SK-N-SH treated with all-trans-retinoic acid at 6 μM for 48 hours (cell line): ENCODE results near the gene RPL18A.

Experiments
- ATAC-seq: fragments of 200-7000 bp; cut with Tn5 transposase; 3 replicates; pipeline ENCODE4 v1.9.1; 2020; ENCODE audit warnings: mild to moderate bottlenecking, moderate library complexity
- CSDC2 ChIP-seq: fragments of 250-450 bp; sonication (Bioruptor Pico); IDR thresholded peaks from 2 replicates; pipeline ENCODE4 v1.5.0; 2020; ENCODE audit warnings: mild to moderate bottlenecking, moderate library complexity
- GLIS3 ChIP-seq: fragments of 250-450 bp; sonication (Bioruptor Pico); IDR thresholded peaks from 2 replicates; pipeline ENCODE4 v1.5.0; 2020; ENCODE audit warnings: mild to moderate bottlenecking, moderate library complexity
- POU6F1 ChIP-seq: fragments of 250-450 bp; sonication (Bioruptor Pico); IDR thresholded peaks from 2 replicates; pipeline ENCODE4 v1.8.0; 2021; ENCODE audit warnings: low read depth, mild to moderate bottlenecking, moderate library complexity, borderline replicate concordance
- PPARA ChIP-seq: fragments of 250-450 bp; sonication (Bioruptor Pico); IDR thresholded peaks from 2 replicates; pipeline ENCODE4 v1.5.0; 2020; ENCODE audit warnings: mild to moderate bottlenecking, borderline replicate concordance
- TSHZ2 ChIP-seq: fragments of 250-450 bp; sonication (Bioruptor Pico); IDR thresholded peaks from 2 replicates; pipeline ENCODE4 v1.5.0; 2020; ENCODE audit warnings: mild to moderate bottlenecking, moderate library complexity
- ZC3H10 ChIP-seq: fragments of 250-450 bp; sonication (Bioruptor Pico); IDR thresholded peaks from 2 replicates; pipeline ENCODE4 v1.5.1; 2021; ENCODE audit warnings: mild to moderate bottlenecking, moderate library complexity

Gene RPL18A

GRCh38 chr19:17910791-17911360 lies 51.2 kb downstream of the RPL18A start:
- TF ChIP-seq TSHZ2 (CRISPR knock-in tag) = no peak
- no peak for TF ChIP-seq PPARA (CRISPR knock-in tag)
- no peak for TF ChIP-seq ZC3H10 (CRISPR knock-in tag)
- TF ChIP-seq GLIS3 (CRISPR knock-in tag) = no peak
- TF ChIP-seq CSDC2 = no peak
- TF ChIP-seq POU6F1 (CRISPR knock-in tag) = no peak
- no peak for ATAC-seq
